Smooth muscle cell (in vitro differentiated cells): Measurements from ENCODE around the gene NRTN. TPM values are rescaled to one million over a fixed set of nuclear protein-coding genes. Genes with fewer than 3 reads are reported as not detected.

ENCODE experiments used
- DNase-seq: peaks from one replicate; lab custom pipeline; 2025; ENCODE audit not compliant: unreplicated experiment; lab: John Stamatoyannopoulos, UW
- H2AFZ ChIP-seq: fragments of 200-600 bp; sonication (generic); 2 replicates; pipeline ENCODE4 v1.6.0; 2016; ENCODE audit warnings: antibody characterized with exemption, low read depth, mild to moderate bottlenecking
- H3F3A ChIP-seq: fragments of 200-600 bp; sonication (generic); 2 replicates; pipeline ENCODE4 v1.6.0; 2017; ENCODE audit warnings: antibody characterized with exemption, low read depth
- H3K27ac ChIP-seq: fragments of 200-600 bp; sonication (generic); 2 replicates; pipeline ENCODE4 v1.5.1; 2016; ENCODE audit warnings: low read depth, mild to moderate bottlenecking
- H3K27me3 ChIP-seq: fragments of 200-600 bp; sonication (generic); 2 replicates; pipeline ENCODE4 v1.6.1; 2016; ENCODE audit warnings: low read depth, mild to moderate bottlenecking
- H3K36me3 ChIP-seq: fragments of 200-600 bp; sonication (generic); 2 replicates; pipeline ENCODE4 v1.5.1; 2016; ENCODE audit warnings: low read depth
- H3K4me1 ChIP-seq: fragments of 200-600 bp; sonication (generic); 2 replicates; pipeline ENCODE4 v1.5.1; 2016; ENCODE audit warnings: low read depth
- H3K4me2 ChIP-seq: fragments of 200-600 bp; sonication (generic); 2 replicates; pipeline ENCODE4 v1.6.0; 2016; ENCODE audit warnings: mild to moderate bottlenecking
- H3K4me3 ChIP-seq: fragments of 200-600 bp; sonication (generic); 2 replicates; pipeline ENCODE4 v1.5.1; 2016; ENCODE audit warnings: mild to moderate bottlenecking
- H3K79me2 ChIP-seq: fragments of 200-600 bp; sonication (generic); 2 replicates; pipeline ENCODE4 v1.6.0; 2016; ENCODE audit warnings: low read depth, mild to moderate bottlenecking
- H3K9ac ChIP-seq: fragments of 200-600 bp; sonication (generic); 2 replicates; pipeline ENCODE4 v1.6.0; 2016; ENCODE audit warnings: low read depth
- H3K9me3 ChIP-seq: fragments of 200-600 bp; sonication (generic); replicated peaks from 2 replicates; pipeline ENCODE4 v1.5.1; 2016; ENCODE audit warnings: low read depth
- H4K20me1 ChIP-seq: fragments of 200-600 bp; sonication (generic); 2 replicates; pipeline ENCODE4 v1.6.0; 2016; ENCODE audit warnings: low read depth
- WGBS: methylation state at CpG from one replicate; pipeline ENCODE4 v1.1.7; 2016; ENCODE audit warnings: low lambda C conversion rate; 5-methylcytosine and 5-hydroxymethylcytosine counted together
- polyA plus RNA-seq: library from polyadenylated mRNA; unstranded; fragments of >200 nt; fragmentation: Nextera tagmentation; extraction: Ambion mirVana; gene quantifications from 2 replicates; pipeline ENCODE4 v1.2.1, GENCODE V29; 2016
- total RNA-seq: library from RNA; depleted of rRNA; stranded (reverse); fragments of >200 nt; gene quantifications from 2 replicates; pipeline ENCODE4 v1.2.3, GENCODE V29; 2014
- TF ChIP-seq, protein P1 (sequence below): fragments of 200-600 bp; sonication (generic); IDR thresholded peaks from 2 replicates; pipeline ENCODE4 v1.5.1; 2017; ENCODE audit warnings: borderline replicate concordance, mild to moderate bottlenecking, antibody characterized with exemption; ENCODE audit not compliant: insufficient read depth, poor library complexity, severe bottlenecking

Gene NRTN, protein sequence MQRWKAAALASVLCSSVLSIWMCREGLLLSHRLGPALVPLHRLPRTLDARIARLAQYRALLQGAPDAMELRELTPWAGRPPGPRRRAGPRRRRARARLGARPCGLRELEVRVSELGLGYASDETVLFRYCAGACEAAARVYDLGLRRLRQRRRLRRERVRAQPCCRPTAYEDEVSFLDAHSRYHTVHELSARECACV
- total RNA-seq, result 2.2 TPM in 1 of 2 replicates, not detected in the other
- 5.4 and 5.7 TPM in 2 replicates for polyA plus RNA-seq

DNA sequence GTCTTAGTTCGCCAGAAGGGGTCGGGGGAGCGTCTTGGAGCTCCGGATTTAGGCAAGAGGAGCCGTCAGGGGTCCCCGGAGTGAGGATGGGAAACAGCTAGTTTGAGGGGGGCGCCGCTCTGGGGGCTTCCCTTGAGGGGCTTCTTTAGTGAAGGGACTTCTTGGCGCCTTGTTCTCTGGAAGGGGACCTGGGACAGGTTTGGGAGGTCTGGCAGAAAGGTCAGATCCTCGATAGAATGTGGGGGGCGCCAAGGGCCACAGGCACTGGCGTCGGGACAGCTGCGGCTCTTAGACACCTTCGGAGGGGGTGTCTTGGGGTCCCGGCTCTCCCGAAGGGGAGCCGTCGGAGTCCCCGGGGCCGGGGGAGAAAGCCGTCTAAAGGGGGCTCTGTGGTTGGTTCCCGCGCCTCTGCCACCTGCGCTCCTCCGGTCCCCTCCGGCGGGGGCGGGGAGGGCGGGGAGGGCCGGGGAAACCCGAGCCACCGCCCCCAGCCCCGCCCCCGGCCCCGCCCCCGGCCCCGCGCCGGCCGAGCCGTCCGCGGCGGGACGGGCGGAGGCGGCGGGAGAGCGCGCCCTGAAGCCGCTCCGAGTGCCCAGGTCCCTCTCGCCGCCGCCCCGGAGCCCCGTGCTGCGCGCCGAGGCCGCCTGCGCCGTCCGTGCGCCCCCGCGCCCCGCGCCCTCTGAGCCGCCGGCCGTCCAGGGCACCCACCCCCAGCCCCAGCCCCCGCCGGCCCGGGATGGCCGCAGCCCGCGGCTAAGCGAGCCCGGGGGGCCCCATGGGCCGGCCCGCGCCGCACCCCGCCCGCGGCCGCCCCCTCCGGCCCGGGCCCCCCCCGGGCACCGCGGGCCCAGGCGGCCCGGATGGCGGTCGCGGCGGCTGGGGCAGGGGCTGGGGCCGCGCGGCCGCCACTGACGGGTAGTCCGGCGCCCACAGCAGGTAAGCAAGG, at the start of gene NRTN:
Gene NRTN, plus strand, starts transcription at position 552 of the 946 bp plus-strand sequence. CDS start 19,099 bp downstream, outside the sequence.
- Histone ChIP-seq H3K4me1 (no peaks in the 10 kb centered on the region), H4K20me1 (no peaks in the 10 kb centered on the region), H3K9ac (no peak within 1 kb of the TSS), H3K4me2 (peak within 1 kb of the TSS; percentile 84), H3K27ac (no peak within 1 kb of the TSS), H3K9me3 (no peaks in the 10 kb centered on the region), H3K4me3 (peak within 1 kb of the TSS; percentile 44), H3F3A (peaks cover 12% of the 10 kb centered on the region), H3K79me2 (no peaks in the 10 kb centered on the region), H3K36me3 (no peaks in the 10 kb centered on the region), H3K27me3 (peaks cover 10% of the 10 kb centered on the region), H2AFZ (no peak within 1 kb of the TSS)
- TF ChIP-seq, protein P1, sequence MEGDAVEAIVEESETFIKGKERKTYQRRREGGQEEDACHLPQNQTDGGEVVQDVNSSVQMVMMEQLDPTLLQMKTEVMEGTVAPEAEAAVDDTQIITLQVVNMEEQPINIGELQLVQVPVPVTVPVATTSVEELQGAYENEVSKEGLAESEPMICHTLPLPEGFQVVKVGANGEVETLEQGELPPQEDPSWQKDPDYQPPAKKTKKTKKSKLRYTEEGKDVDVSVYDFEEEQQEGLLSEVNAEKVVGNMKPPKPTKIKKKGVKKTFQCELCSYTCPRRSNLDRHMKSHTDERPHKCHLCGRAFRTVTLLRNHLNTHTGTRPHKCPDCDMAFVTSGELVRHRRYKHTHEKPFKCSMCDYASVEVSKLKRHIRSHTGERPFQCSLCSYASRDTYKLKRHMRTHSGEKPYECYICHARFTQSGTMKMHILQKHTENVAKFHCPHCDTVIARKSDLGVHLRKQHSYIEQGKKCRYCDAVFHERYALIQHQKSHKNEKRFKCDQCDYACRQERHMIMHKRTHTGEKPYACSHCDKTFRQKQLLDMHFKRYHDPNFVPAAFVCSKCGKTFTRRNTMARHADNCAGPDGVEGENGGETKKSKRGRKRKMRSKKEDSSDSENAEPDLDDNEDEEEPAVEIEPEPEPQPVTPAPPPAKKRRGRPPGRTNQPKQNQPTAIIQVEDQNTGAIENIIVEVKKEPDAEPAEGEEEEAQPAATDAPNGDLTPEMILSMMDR, result no peak
- DNase-seq, result no peak
- WGBS, result 11% methylated on average over 29 of the region's 107 CpGs

DNA sequence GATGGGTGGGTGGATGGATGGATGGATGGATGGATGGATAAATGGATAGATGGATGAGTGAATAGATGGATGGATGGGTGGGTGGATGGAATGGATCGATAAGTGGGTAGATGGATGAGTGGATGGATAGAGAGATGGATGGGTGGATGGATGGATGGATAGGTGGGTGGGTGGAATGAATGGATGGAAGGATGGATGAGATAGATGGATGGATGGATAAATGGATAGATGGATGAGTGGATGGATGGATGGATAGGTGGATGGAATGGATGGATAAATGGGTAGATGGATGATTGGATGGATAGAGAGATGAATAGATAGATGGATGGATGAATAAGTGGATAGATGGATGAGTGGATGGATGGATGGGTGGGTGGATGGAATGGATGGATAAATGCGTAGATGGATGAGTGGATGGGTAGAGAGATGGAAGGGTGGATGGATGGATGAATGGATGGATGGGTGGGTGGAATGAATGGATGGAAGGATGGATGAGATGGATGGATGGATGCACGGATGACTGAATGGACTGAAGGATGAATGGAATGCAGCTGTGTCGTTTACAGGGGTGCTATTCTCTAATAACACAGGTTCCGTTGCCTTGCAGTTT, 42.2 kb upstream of the NRTN start:
- Histone ChIP-seq H3K4me3 (no peak overlapping the region), H3K27me3 (no peaks in the 10 kb centered on the region), H2AFZ (no peak overlapping the region), H3K4me2 (no peak overlapping the region), H3K27ac (no peak overlapping the region), H3F3A (no peaks in the 10 kb centered on the region), H4K20me1 (no peaks in the 10 kb centered on the region), H3K4me1 (no peaks in the 10 kb centered on the region), H3K9ac (no peak overlapping the region), H3K36me3 (no peaks in the 10 kb centered on the region), H3K9me3 (no peaks in the 10 kb centered on the region), H3K79me2 (no peaks in the 10 kb centered on the region)
- TF ChIP-seq, protein P1, result no peak
- DNase-seq, result no peak
- 96% methylated on average over 5 of the region's 5 CpGs for WGBS

DNA sequence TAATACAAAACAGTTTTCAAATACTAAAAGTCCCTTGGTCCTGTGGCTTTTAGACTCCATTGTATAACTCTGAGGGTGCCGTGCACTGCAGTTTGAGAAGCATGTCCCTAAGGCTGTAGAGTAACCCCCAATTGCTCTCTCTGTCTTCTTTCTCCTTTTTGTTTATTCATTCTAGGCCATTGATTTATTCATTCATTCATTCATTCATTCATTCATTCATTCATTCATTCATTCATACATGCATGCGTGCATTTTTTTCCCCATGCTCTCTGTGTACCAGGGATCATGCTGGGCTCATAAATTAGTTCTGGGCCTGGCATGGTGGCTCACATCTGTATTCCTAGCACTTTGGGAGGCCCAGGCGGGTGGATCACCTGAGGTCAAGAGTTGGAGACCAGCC, 39.6 kb upstream of the NRTN start:
- Histone ChIP-seq H3K9me3 (no peaks in the 10 kb centered on the region), H2AFZ (no peak overlapping the region), H3K27me3 (no peaks in the 10 kb centered on the region), H4K20me1 (no peaks in the 10 kb centered on the region), H3K79me2 (no peaks in the 10 kb centered on the region), H3K4me3 (no peak overlapping the region), H3K4me2 (no peak overlapping the region), H3K9ac (no peak overlapping the region), H3K36me3 (no peaks in the 10 kb centered on the region), H3F3A (no peaks in the 10 kb centered on the region), H3K4me1 (no peaks in the 10 kb centered on the region), H3K27ac (no peak overlapping the region)
- TF ChIP-seq, protein P1, result no peak
- 95% methylated on average over 3 of the region's 3 CpGs for WGBS
- DNase-seq, result no peak
